HG02970 (cell line): Measurements from ENCODE around the gene ATP13A4.

Experiments
- ATAC-seq: cut with Tn5 transposase; IDR thresholded peaks from one replicate; pipeline ENCODE4 v1.9.1; 2021; ENCODE audit warnings: mild to moderate bottlenecking, moderate library complexity, moderate number of reproducible peaks; ENCODE audit not compliant: unreplicated experiment, low FRiP score

ATP13A4 gene

GRCh38 chr3:193407112-193407511, 147.6 kb downstream of the ATP13A4 start:
- ATAC-seq = no peak

- no peak for ATAC-seq
Observed at GRCh38 chr3:193403307-193403706, 151.4 kb downstream of the ATP13A4 start.

GRCh38 chr3:193400304-193400703, 154.4 kb downstream of the ATP13A4 start:
- ATAC-seq = no peak

GRCh38 chr3:193396451-193397244, 158.0 kb downstream of the ATP13A4 start:
- no peak for ATAC-seq

- no peak for ATAC-seq
Observed at GRCh38 chr3:193391902-193392301, 162.8 kb downstream of the ATP13A4 start.

GRCh38 chr3:193389335-193389734, 165.4 kb downstream of the ATP13A4 start:
- ATAC-seq = no peak

GRCh38 chr3:193388361-193388760, 166.3 kb downstream of the ATP13A4 start:
- no peak for ATAC-seq

- no peak for ATAC-seq
Observed at GRCh38 chr3:193387596-193387995, 167.1 kb downstream of the ATP13A4 start.

GRCh38 chr3:193378706-193379105, 176.0 kb downstream of the ATP13A4 start, which contains the start of gene ATP13A5:
Gene ATP13A5, minus strand, starts transcription at chr3:193378753. Its CDS starts 28 bp downstream, at chr3:193378725.
- no peak for ATAC-seq

- ATAC-seq = no peak
Observed at GRCh38 chr3:193377591-193377990, 177.1 kb downstream of the ATP13A4 start.

GRCh38 chr3:193375614-193376013, 179.1 kb downstream of the ATP13A4 start:
- ATAC-seq = no peak

GRCh38 chr3:193372783-193373182, 181.9 kb downstream of the ATP13A4 start:
- ATAC-seq = no peak

- no peak for ATAC-seq
Observed at GRCh38 chr3:193367868-193368267, 186.8 kb downstream of the ATP13A4 start.

GRCh38 chr3:193357291-193357690, 197.4 kb downstream of the ATP13A4 start:
- no peak for ATAC-seq

- ATAC-seq = no peak
Observed at GRCh38 chr3:193354423-193354822, 200.3 kb downstream of the ATP13A4 start.
